Vagina (tissue), 2 donors: Measurements from ENCODE around the gene RFTN2. TPM values are rescaled to one million over a fixed set of nuclear protein-coding genes. Genes with fewer than 3 reads are reported as not detected.

ENCODE experiments used
- DNase-seq, 2 donors: peaks; one replicate each; pipeline ENCODE4 v3.0.0-alpha.2; 2017; ENCODE audit errors: extremely low spot score in 2 of 2
- H3K27ac ChIP-seq: fragments of 200-600 bp; sonication (generic); one replicate; pipeline ENCODE4 v1.5.1; 2019
- H3K27me3 ChIP-seq: fragments of 200-600 bp; sonication (generic); one replicate; pipeline ENCODE4 v1.5.1; 2019
- H3K36me3 ChIP-seq, 2 donors: fragments of 200-600 bp; sonication (generic); one replicate each; pipeline ENCODE4 v1.5.1; 2017 to 2019
- H3K4me1 ChIP-seq: fragments of 200-600 bp; sonication (generic); one replicate; pipeline ENCODE4 v1.5.1; 2019
- H3K4me3 ChIP-seq, 2 donors: fragments of 200-600 bp; sonication (generic); 1 replicate in 1 of 2; 2 replicates in 1 of 2; pipeline ENCODE4 v1.5.1; 2016 to 2019
- H3K9me3 ChIP-seq: fragments of 200-600 bp; sonication (generic); one replicate; pipeline ENCODE4 v1.5.1; 2019
- POLR2A ChIP-seq, 2 donors: fragments of 450-650 bp; IDR thresholded peaks; one replicate each; pipeline ENCODE4 v1.6.1; 2017; ENCODE audit warnings: antibody characterized with exemption in 2 of 2, mild to moderate bottlenecking in 2 of 2, moderate library complexity in 2 of 2
- POLR2AphosphoS5 ChIP-seq, 2 donors: sonication (generic); formaldehyde crosslinking; IDR thresholded peaks; one replicate each; pipeline ENCODE4 v1.9.0; 2017; ENCODE audit warnings: antibody characterized with exemption in 2 of 2, mild to moderate bottlenecking in 2 of 2, low read depth in 1 of 2; ENCODE audit not compliant: insufficient read depth in 1 of 2
- intact Hi-C: fragments of 100-400 bp; cut with DNase I; formaldehyde crosslinking; loops from one replicate; pipeline ENCODE4 v1.15.1; 2023
- total RNA-seq: library from RNA; depleted of rRNA; stranded (reverse); fragments of >200 nt; gene quantifications from one replicate; pipeline ENCODE4 v1.2.3, GENCODE V29; 2016
- TF ChIP-seq, protein P1 (sequence below), 3 experiments: fragments of 450-650 bp in 2 of 3; fragments of 200-600 bp in 1 of 3; sonication (generic) in 1 of 3; IDR thresholded peaks; one replicate each; pipeline ENCODE4 v1.5.1; 2017 to 2019; ENCODE audit warnings: antibody characterized with exemption in 3 of 3, mild to moderate bottlenecking in 2 of 3, moderate library complexity in 2 of 3

Gene RFTN2
- total RNA-seq, 1 donor from 2014 or later, result 10.8 TPM

DNA sequence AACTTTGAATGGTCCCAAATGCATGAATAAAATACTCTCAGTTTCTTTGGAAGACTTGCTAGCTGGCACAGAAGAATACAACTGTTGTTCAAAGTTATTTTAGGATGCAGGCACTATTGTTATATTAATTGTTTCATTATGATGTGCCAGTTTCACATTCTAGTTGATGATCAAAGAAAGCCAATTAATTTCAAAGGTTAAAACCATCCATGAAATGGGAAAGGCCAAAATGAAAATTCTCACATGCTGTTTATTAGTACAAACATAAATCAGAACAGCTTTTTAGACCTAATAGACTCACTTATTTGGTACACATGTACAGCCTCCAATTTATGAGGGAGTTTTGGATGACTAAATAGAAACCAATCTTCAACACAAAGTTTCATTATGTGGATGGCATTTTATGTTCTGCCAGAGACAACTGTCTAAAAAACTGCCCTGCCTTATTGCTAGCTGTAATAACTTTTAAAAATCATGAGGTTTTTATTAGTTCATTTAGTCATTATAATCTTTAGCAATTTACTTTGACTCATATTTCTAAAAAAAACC, 42.2 kb downstream of the RFTN2 start:
- Histone ChIP-seq H3K4me3 (no peak overlapping the region), H3K27ac (no peak overlapping the region), H3K9me3 (no peaks in the 10 kb centered on the region), H3K27me3 (no peaks in the 10 kb centered on the region), H3K4me1 (no peaks in the 10 kb centered on the region), H3K36me3 (no peaks in the 10 kb centered on the region)
- TF ChIP-seq, protein P1, sequence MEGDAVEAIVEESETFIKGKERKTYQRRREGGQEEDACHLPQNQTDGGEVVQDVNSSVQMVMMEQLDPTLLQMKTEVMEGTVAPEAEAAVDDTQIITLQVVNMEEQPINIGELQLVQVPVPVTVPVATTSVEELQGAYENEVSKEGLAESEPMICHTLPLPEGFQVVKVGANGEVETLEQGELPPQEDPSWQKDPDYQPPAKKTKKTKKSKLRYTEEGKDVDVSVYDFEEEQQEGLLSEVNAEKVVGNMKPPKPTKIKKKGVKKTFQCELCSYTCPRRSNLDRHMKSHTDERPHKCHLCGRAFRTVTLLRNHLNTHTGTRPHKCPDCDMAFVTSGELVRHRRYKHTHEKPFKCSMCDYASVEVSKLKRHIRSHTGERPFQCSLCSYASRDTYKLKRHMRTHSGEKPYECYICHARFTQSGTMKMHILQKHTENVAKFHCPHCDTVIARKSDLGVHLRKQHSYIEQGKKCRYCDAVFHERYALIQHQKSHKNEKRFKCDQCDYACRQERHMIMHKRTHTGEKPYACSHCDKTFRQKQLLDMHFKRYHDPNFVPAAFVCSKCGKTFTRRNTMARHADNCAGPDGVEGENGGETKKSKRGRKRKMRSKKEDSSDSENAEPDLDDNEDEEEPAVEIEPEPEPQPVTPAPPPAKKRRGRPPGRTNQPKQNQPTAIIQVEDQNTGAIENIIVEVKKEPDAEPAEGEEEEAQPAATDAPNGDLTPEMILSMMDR (IDR thresholded peaks at IDR 0.05), result no peak
- TF ChIP-seq POLR2AphosphoS5 (IDR thresholded peaks at IDR 0.05; ENCODE audit: insufficient read depth in 1 of 2, low read depth in 1 of 2) (no peak), POLR2A (IDR thresholded peaks at IDR 0.05) (no peak)
- no peak for DNase-seq
- intact Hi-C loops, result no loop called here

DNA sequence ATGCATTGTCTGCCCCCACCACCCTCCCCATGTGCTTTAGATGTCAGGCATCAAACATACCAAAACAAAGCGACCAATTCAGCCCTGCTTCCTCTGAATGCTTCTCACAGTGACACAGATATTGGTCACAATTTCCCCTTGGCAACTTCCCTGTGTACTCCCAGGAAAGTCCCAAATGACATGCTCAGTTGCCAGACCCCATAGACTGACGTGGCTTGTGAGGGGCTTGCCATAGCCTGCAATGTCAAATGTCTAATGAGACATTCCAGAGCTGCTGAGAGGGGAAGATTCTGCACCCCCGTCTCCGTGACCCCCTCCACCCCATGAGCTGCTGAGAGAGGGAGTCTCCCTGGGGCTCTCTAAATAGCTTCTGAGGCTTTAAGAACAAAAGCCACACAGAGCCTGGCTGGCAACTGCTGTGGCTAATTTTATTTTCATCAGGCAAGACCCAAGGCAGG, 47.3 kb downstream of the RFTN2 start:
- H3K27ac ChIP-seq, result no peak overlapping the region
- TF ChIP-seq, protein P1 (IDR thresholded peaks at IDR 0.05), result no peak
- no peak for TF ChIP-seq POLR2A (IDR thresholded peaks at IDR 0.05)
- no peak for TF ChIP-seq POLR2AphosphoS5 (IDR thresholded peaks at IDR 0.05; ENCODE audit: insufficient read depth in 1 of 2, low read depth in 1 of 2)
- H3K4me1 ChIP-seq, result no peaks in the 10 kb centered on the region
- no peak overlapping the region for H3K4me3 ChIP-seq
- intact Hi-C loops, result no loop called here
- no peak for DNase-seq
- H3K9me3 ChIP-seq, result no peaks in the 10 kb centered on the region
- H3K36me3 ChIP-seq, result no peaks in the 10 kb centered on the region
- no peaks in the 10 kb centered on the region for H3K27me3 ChIP-seq

DNA sequence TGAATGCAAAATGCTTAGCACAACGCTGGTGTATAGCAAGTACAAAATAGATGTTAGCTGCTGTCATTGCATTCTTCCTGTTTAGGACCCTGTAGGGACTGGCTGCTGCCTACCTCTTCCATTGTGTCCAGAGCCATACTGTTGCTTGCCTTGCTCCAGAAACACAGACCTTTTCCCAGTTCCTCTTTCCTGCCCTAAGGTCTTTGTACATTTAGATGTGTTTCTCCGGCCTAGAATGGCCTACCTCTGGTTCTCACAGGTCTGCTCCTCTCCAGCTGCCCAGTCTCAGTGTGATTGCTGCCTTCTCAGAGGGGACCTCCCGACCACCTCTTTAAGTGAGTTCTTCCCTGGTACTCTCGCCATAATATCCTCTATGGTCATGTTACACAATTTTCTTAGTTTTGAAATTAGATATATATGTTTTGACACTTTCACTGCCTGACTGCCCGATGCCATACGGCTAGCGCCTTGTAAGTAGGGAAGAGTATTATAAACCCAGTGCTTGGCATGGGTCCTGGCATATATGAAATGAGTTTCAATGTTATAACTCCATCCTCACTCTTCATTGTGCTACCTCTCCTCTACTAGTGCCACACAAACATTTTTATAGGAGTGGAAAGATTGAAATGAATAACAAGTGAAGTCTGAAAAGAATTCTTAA, 48.3 kb downstream of the RFTN2 start:
- H3K27ac ChIP-seq, result no peak overlapping the region
- H3K9me3 ChIP-seq, result no peaks in the 10 kb centered on the region
- H3K27me3 ChIP-seq, result no peaks in the 10 kb centered on the region
- intact Hi-C loops, result no loop called here
- no peaks in the 10 kb centered on the region for H3K36me3 ChIP-seq
- TF ChIP-seq POLR2A (IDR thresholded peaks at IDR 0.05) (no peak), POLR2AphosphoS5 (IDR thresholded peaks at IDR 0.05; ENCODE audit: insufficient read depth in 1 of 2, low read depth in 1 of 2) (no peak)
- TF ChIP-seq, protein P1 (IDR thresholded peaks at IDR 0.05), result no peak
- no peak for DNase-seq
- no peak overlapping the region for H3K4me3 ChIP-seq
- no peaks in the 10 kb centered on the region for H3K4me1 ChIP-seq

DNA sequence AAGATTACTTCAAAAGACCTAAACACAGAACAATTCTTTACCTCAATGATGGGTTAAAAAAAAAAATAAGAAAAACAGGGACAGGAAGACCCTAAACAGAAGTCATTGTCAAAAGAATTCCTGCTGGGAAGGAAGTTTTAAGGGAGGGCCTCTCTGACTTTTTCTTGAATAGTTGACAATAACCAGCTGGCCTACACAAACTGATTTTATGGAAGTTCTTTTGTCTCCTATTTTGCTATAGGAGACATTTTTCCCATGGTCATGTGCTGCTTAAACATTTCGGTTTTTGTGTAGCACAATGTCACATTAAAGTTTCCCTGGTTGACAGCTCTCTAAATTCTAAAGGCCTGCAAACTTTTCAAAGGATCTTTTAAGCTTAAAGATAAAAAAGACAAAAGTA, 55.3 kb downstream of the RFTN2 start:
- TF ChIP-seq POLR2A (IDR thresholded peaks at IDR 0.05) (no peak), POLR2AphosphoS5 (IDR thresholded peaks at IDR 0.05; ENCODE audit: insufficient read depth in 1 of 2, low read depth in 1 of 2) (no peak)
- TF ChIP-seq, protein P1 (IDR thresholded peaks at IDR 0.05), result no peak
- intact Hi-C loops, result no loop called here
- H3K9me3 ChIP-seq, result no peaks in the 10 kb centered on the region
- H3K27me3 ChIP-seq, result no peaks in the 10 kb centered on the region
- no peaks in the 10 kb centered on the region for H3K4me1 ChIP-seq
- no peak for DNase-seq
- no peak overlapping the region for H3K27ac ChIP-seq
- H3K36me3 ChIP-seq, result no peaks in the 10 kb centered on the region
- no peak overlapping the region for H3K4me3 ChIP-seq

DNA sequence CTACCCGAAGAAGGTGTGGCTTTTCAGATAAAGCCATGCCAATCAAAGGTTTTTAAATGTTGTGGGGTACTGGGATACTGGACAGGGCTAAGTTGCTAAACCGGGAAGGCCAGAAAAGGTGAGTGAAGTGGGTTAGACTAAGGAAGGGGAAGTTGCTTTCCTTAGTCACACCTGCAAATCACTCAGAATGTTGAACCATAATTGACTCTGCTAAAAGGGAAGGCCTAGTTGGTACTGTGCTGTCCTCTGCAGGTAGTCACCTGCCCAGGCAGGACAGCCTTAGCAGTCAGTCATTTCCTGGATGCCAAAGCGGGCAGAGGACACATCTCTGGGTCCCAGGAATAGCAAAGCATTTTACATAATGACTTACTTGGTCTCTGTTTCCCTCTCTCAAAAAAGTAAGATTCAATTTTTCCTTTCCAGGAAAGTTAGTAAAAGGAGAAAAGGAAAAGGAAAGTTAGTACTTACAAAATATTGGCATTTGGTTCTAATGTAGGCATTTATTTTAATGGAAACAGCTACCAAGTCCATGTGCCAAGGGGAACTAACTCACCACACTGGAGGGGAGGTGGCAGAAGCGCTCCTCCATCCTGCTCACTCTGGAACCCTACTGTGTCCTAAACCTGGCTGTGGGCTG, 60.3 kb downstream of the RFTN2 start:
- Histone ChIP-seq H3K9me3 (no peaks in the 10 kb centered on the region), H3K27ac (peak overlapping the region; percentile 17), H3K4me1 (peaks cover 16% of the 10 kb centered on the region), H3K36me3 (no peaks in the 10 kb centered on the region), H3K27me3 (no peaks in the 10 kb centered on the region), H3K4me3 (no peak overlapping the region)
- intact Hi-C loops, result no loop called here
- DNase-seq, result no peak
- no peak for TF ChIP-seq POLR2A (IDR thresholded peaks at IDR 0.05)
- TF ChIP-seq, protein P1 (IDR thresholded peaks at IDR 0.05), result no peak
- TF ChIP-seq POLR2AphosphoS5 (IDR thresholded peaks at IDR 0.05; ENCODE audit: insufficient read depth in 1 of 2, low read depth in 1 of 2), result peak in 1 of 2 donors; percentile 69
